H1 (cell line): Measurements from ENCODE around the gene TECR. TPM values are rescaled to one million over a fixed set of nuclear protein-coding genes. Genes with fewer than 3 reads are reported as not detected.

Source experiments
- CTCF ChIA-PET: fragments of 300-600 bp; sonication (Branson Sonifier 250); formaldehyde crosslinking; loops from one replicate; lab custom pipeline; 2021; ENCODE audit not compliant: partially characterized antibody; lab: Charles Lee
- POLR2A ChIA-PET: fragments of 300-600 bp; sonication (Branson Sonifier 250); formaldehyde crosslinking; loops from one replicate; lab custom pipeline; 2021; ENCODE audit warnings: inconsistent platforms; ENCODE audit not compliant: partially characterized antibody; lab: Charles Lee
- DNase-seq, 2 experiments: peaks; one replicate each; pipeline versions ENCODE4 v3.0.0 to v3.0.0-alpha.2; 2010 to 2022; ENCODE audit warnings: low spot score in 2 of 2, low read depth in 1 of 2, mixed read lengths in 1 of 2
- FAIRE-seq: peaks from 2 replicates; lab custom pipeline; 2011; peaks lifted over from hg19 to GRCh38; lab: Jason Lieb, UNC
- H2AFZ ChIP-seq: 2 replicates; pipeline ENCODE4 v1.8.1; 2012; ENCODE audit warnings: low read length, inconsistent platforms
- H2AK5ac ChIP-seq: 2 replicates; pipeline ENCODE4 v1.6.1; 2013; ENCODE audit warnings: low read depth, low read length
- H2BK120ac ChIP-seq: replicated peaks from 2 replicates; pipeline ENCODE3; 2013; ENCODE audit warnings: low read depth, low read length, inconsistent platforms
- H2BK12ac ChIP-seq: 2 replicates; pipeline ENCODE4 v1.6.1; 2013; ENCODE audit warnings: low read depth, low read length
- H2BK15ac ChIP-seq: 2 replicates; pipeline ENCODE4 v1.6.1; 2013; ENCODE audit warnings: low read length
- H2BK20ac ChIP-seq: 2 replicates; pipeline ENCODE4 v1.6.1; 2013; ENCODE audit warnings: low read length
- H2BK5ac ChIP-seq: 2 replicates; pipeline ENCODE4 v1.6.1; 2013; ENCODE audit warnings: low read depth, low read length
- H3K14ac ChIP-seq: 2 replicates; pipeline ENCODE4 v1.6.1; 2013; ENCODE audit warnings: inconsistent platforms; ENCODE audit not compliant: insufficient read length
- H3K18ac ChIP-seq: 2 replicates; pipeline ENCODE4 v1.6.1; 2013; ENCODE audit warnings: low read length; ENCODE audit errors: extremely low read depth
- H3K23ac ChIP-seq: 2 replicates; pipeline ENCODE4 v1.6.1; 2013; ENCODE audit warnings: inconsistent platforms; ENCODE audit not compliant: insufficient read length
- H3K23me2 ChIP-seq: 2 replicates; pipeline ENCODE4 v1.6.1; 2013; ENCODE audit warnings: low read depth, low read length
- H3K27ac ChIP-seq: 2 replicates; pipeline ENCODE4 v1.6.1; 2011; ENCODE audit warnings: low read depth, low read length, inconsistent platforms
- H3K27me3 ChIP-seq, 4 experiments: replicated peaks in 1 of 4; 1 replicate in 1 of 4; 2 replicates in 3 of 4; pipeline versions ENCODE4 v1.6.1 to v1.8.1; 2011 to 2013; ENCODE audit warnings: low read length in 3 of 4, mild to moderate bottlenecking in 3 of 4, inconsistent platforms in 2 of 4, mixed read lengths in 2 of 4, moderate library complexity in 1 of 4; ENCODE audit not compliant: control insufficient read depth in 3 of 4, insufficient read depth in 3 of 4; ENCODE audit errors: extremely low read depth in 1 of 4
- H3K36me3 ChIP-seq, 4 experiments: 2 replicates each; pipeline versions ENCODE4 v1.6.1 to v1.8.1; 2011 to 2013; ENCODE audit warnings: mild to moderate bottlenecking in 4 of 4, low read length in 3 of 4, moderate library complexity in 2 of 4, control low read depth in 1 of 4, inconsistent platforms in 1 of 4; ENCODE audit not compliant: insufficient read depth in 4 of 4, control insufficient read depth in 2 of 4
- H3K4ac ChIP-seq: replicated peaks from 2 replicates; pipeline ENCODE3; 2013; ENCODE audit warnings: low read length, low read depth, mixed read lengths, inconsistent platforms; ENCODE audit not compliant: insufficient read length
- H3K4me1 ChIP-seq, 4 experiments: replicated peaks in 1 of 4; 1 replicate in 1 of 4; 2 replicates in 3 of 4; pipeline versions ENCODE4 v1.6.1 to v1.8.1; 2011 to 2013; ENCODE audit warnings: low read length in 3 of 4, inconsistent platforms in 2 of 4, mixed read lengths in 1 of 4; ENCODE audit not compliant: insufficient read depth in 4 of 4, control insufficient read depth in 3 of 4
- H3K4me2 ChIP-seq, 2 experiments: 2 replicates each; pipeline versions ENCODE4 v1.6.1 to v1.8.1; 2011 to 2013; ENCODE audit warnings: low read depth in 2 of 2, low read length in 2 of 2, control low read depth in 1 of 2, inconsistent platforms in 1 of 2, mild to moderate bottlenecking in 1 of 2; ENCODE audit not compliant: insufficient read depth in 1 of 2
- H3K4me3 ChIP-seq, 4 experiments: fragments of 200-600, 300-600 bp in 1 of 4; sonication (generic), shearing (Covaris generic), sonication (Bioruptor Twin) in 1 of 4; 2 replicates each; pipeline versions ENCODE4 v1.5.1 to v1.8.1; 2011 to 2016; ENCODE audit warnings: low read length in 4 of 4, low read depth in 3 of 4, control low read depth in 2 of 4, inconsistent platforms in 2 of 4, mild to moderate bottlenecking in 2 of 4, mixed read lengths in 1 of 4, moderate library complexity in 1 of 4; ENCODE audit not compliant: insufficient read depth in 2 of 4; ENCODE audit errors: extremely low read depth in 1 of 4
- H3K56ac ChIP-seq: replicated peaks from 2 replicates; pipeline ENCODE3; 2013; ENCODE audit warnings: low read depth, mild to moderate bottlenecking, mixed read lengths, low read length, inconsistent platforms; ENCODE audit not compliant: insufficient read length
- H3K79me1 ChIP-seq: 2 replicates; pipeline ENCODE4 v1.6.1; 2013; ENCODE audit warnings: low read depth, low read length, control low read depth
- H3K79me2 ChIP-seq, 2 experiments: 2 replicates each; pipeline versions ENCODE4 v1.6.1 to v1.8.1; 2012 to 2013; ENCODE audit warnings: low read length in 2 of 2, mild to moderate bottlenecking in 2 of 2, inconsistent platforms in 1 of 2; ENCODE audit not compliant: insufficient read depth in 2 of 2, control insufficient read depth in 1 of 2
- H3K9ac ChIP-seq, 4 experiments: replicated peaks in 1 of 4; 1 replicate in 1 of 4; 2 replicates in 3 of 4; pipeline versions ENCODE4 v1.6.1 to v1.8.1; 2011 to 2013; ENCODE audit warnings: low read depth in 3 of 4, low read length in 3 of 4, control low read depth in 2 of 4, mild to moderate bottlenecking in 2 of 4, moderate library complexity in 2 of 4, inconsistent platforms in 1 of 4; ENCODE audit errors: extremely low read depth in 1 of 4
- H3K9me3 ChIP-seq, 2 experiments: 2 replicates each; pipeline versions ENCODE4 v1.6.1 to v1.8.1; 2012 to 2013; ENCODE audit warnings: mild to moderate bottlenecking in 2 of 2, moderate library complexity in 2 of 2, control low read depth in 1 of 2, inconsistent platforms in 1 of 2, low read depth in 1 of 2, low read length in 1 of 2, mixed read lengths in 1 of 2; ENCODE audit not compliant: insufficient read depth in 2 of 2
- H4K20me1 ChIP-seq, 2 experiments: replicated peaks in 1 of 2; 2 replicates each; pipeline versions ENCODE3 to v1.8.1; 2011 to 2013; ENCODE audit warnings: inconsistent platforms in 2 of 2, low read length in 2 of 2, mild to moderate bottlenecking in 1 of 2; ENCODE audit not compliant: insufficient read depth in 2 of 2, control insufficient read depth in 1 of 2
- H4K5ac ChIP-seq: 2 replicates; pipeline ENCODE4 v1.6.1; 2013; ENCODE audit warnings: low read length, low read depth, mixed read lengths, inconsistent platforms; ENCODE audit not compliant: insufficient read length
- H4K8ac ChIP-seq: 2 replicates; pipeline ENCODE4 v1.8.0; 2013; ENCODE audit warnings: mild to moderate bottlenecking, moderate library complexity, low read length, inconsistent platforms; ENCODE audit not compliant: insufficient read depth; ENCODE audit errors: extremely low read depth
- H4K91ac ChIP-seq: replicated peaks from 2 replicates; pipeline ENCODE3; 2013; ENCODE audit warnings: low read length, mixed read lengths, inconsistent platforms; ENCODE audit not compliant: insufficient read length
- ATF2 ChIP-seq: IDR thresholded peaks from 2 replicates; pipeline ENCODE4 v1.6.1; 2012; ENCODE audit warnings: low read length, inconsistent platforms
- KDM4A ChIP-seq: IDR thresholded peaks from one replicate; pipeline ENCODE4 v1.7.1; 2012; ENCODE audit warnings: low read depth, mild to moderate bottlenecking, moderate library complexity, low read length, inconsistent platforms; ENCODE audit not compliant: severe bottlenecking
- NANOG ChIP-seq: IDR thresholded peaks from 2 replicates; pipeline ENCODE4 v1.6.1; 2011; ENCODE audit warnings: low read length, low read depth, mild to moderate bottlenecking, inconsistent platforms; ENCODE audit not compliant: insufficient read depth, poor library complexity, severe bottlenecking
- NRF1 ChIP-seq: IDR thresholded peaks from 2 replicates; pipeline ENCODE4 v1.6.1; 2011; ENCODE audit warnings: mild to moderate bottlenecking, low read depth, low read length, improper control_type of control experiment
- POLR2AphosphoS5 ChIP-seq: IDR thresholded peaks from 2 replicates; pipeline ENCODE4 v1.6.1; 2011; ENCODE audit warnings: low read depth, low read length
- SAP30 ChIP-seq: fragments of 300-600 bp; sonication (generic); IDR thresholded peaks from 2 replicates; pipeline ENCODE4 v1.7.1; 2012; ENCODE audit warnings: low read length, moderate library complexity, mild to moderate bottlenecking, inconsistent platforms; ENCODE audit not compliant: insufficient read depth, insufficient replicate concordance
- SIRT6 ChIP-seq: IDR thresholded peaks from one replicate; pipeline ENCODE4 v1.7.1; 2012; ENCODE audit warnings: low read length, inconsistent platforms
- SUZ12 ChIP-seq: fragments of 200-600 bp; sonication (generic); IDR thresholded peaks from 2 replicates; pipeline ENCODE4 v1.6.1; 2012; ENCODE audit warnings: mild to moderate bottlenecking, inconsistent platforms, low read length, moderate library complexity, mixed read lengths
- WGBS, 2 experiments: shearing (Covaris generic) in 1 of 2; methylation state at CpG; one replicate each; pipeline versions ENCODE4 v1.1.6 to v1.1.7; 2013 to 2015; ENCODE audit warnings: low lambda C conversion rate in 2 of 2, mixed read lengths in 2 of 2, inconsistent platforms in 1 of 2, low coverage in 1 of 2, missing lambda C conversion rate in 1 of 2; ENCODE audit not compliant: insufficient replicate concordance in 2 of 2, insufficient coverage in 1 of 2, insufficient read length in 1 of 2; ENCODE audit errors: extremely low coverage in 1 of 2, missing lambda C conversion rate in 1 of 2; 5-methylcytosine and 5-hydroxymethylcytosine counted together
- polyA plus RNA-seq, 7 experiments: library from polyadenylated mRNA; depleted of rRNA in 3 of 7; stranded (reverse) in 5 of 7; unstranded in 2 of 7; fragments of >200 nt in 5 of 7; fragments of 200-250 nt in 2 of 7; gene quantifications; 1 replicate in 5 of 7; 2 replicates in 1 of 7; 4 replicates in 1 of 7; pipeline versions ENCODE4 v1.2.1 to v1.2.3, GENCODE V29; 2011 to 2013; ENCODE audit warnings: missing spikeins in 2 of 7, mixed read lengths in 2 of 7
- total RNA-seq: library from RNA; stranded (reverse); fragmentation: NEBNext Ultra II Directional; extraction: Animal tissue kit (Norgen Biotek cat#: 25700); gene quantifications from 2 replicates; pipeline ENCODE4 v1.2.1, GENCODE V29; 2021

The TECR gene
- total and polyA plus RNA-seq, 2 of the 8 experiments (the other 6 are each of a cell fraction or from before 2014, with no cell fraction given), result 172 to 405 TPM

GRCh38 chr19:14514215-14514863, 15.1 kb upstream of the TECR start:
- Histone ChIP-seq H3K4me2 (no peak overlapping the region), H3K9me3 (no peaks in the 10 kb centered on the region), H4K91ac (no peak overlapping the region), H3K4me1 (peaks cover 0 to 8% (median 4%) of the 10 kb centered on the region in 4 experiments; a peak in 3 of 7 replicates), H3K79me2 (peaks cover 7 to 24% of the 10 kb centered on the region in 2 experiments; a peak in 3 of 4 replicates), H2BK120ac (no peak overlapping the region), H3K27me3 (no peaks in the 10 kb centered on the region), H2BK20ac (no peak overlapping the region), H3K23me2 (peaks cover 3% of the 10 kb centered on the region; the same call in 1 of the 2 replicates), H3K36me3 (peaks cover 10 to 28% (median 17%) of the 10 kb centered on the region in 4 experiments), H2AK5ac (no peak overlapping the region), H3K56ac (no peak overlapping the region), H4K20me1 (peaks cover 7 to 24% of the 10 kb centered on the region in 2 experiments), H4K8ac (no peak overlapping the region; the same call in 1 of the 2 replicates), H3K14ac (no peak overlapping the region), H2BK5ac (no peak overlapping the region), H3K18ac (no peak overlapping the region), H3K4ac (no peak overlapping the region), H3K79me1 (peaks cover 14% of the 10 kb centered on the region), H3K9ac (no peak overlapping the region), H2AFZ (no peak overlapping the region), H3K27ac (no peak overlapping the region), H2BK15ac (no peak overlapping the region), H3K4me3 (no peak overlapping the region), H3K23ac (no peak overlapping the region), H2BK12ac (no peak overlapping the region), H4K5ac (no peak overlapping the region)
- DNase-seq (no peak), FAIRE-seq (no peak)
- ChIA-PET CTCF (interaction anchor here (1.0 to 2.1 kb wide), 2 partner anchors 10 to 42 kb away, joined by 3 to 14 read pairs; no protein-coding TSS in a partner anchor), POLR2A (interaction anchor here (1.2 to 2.4 kb wide), 3 partner anchors 9 to 21 kb away, joined by 4 to 10 read pairs (median 5); no protein-coding TSS in a partner anchor)
- 96% methylated on average over 8 of the region's 8 CpGs; no CpG with 5 or more reads in 1 of the 2 experiments for WGBS, 2 experiments
- TF ChIP-seq POLR2AphosphoS5, result peak; percentile 20; the same call in 1 of the 2 replicates
- no peak for TF ChIP-seq ATF2
- no peak for TF ChIP-seq NRF1
- TF ChIP-seq KDM4A, result no peak
- no peak for TF ChIP-seq SAP30
- TF ChIP-seq NANOG, result no peak
- no peak for TF ChIP-seq SUZ12
- TF ChIP-seq SIRT6, result no peak
